SIG-M5 (cell line): ENCODE results near the gene STK31.
"Not testable (repeated sequence)": the region's sequence is repeated elsewhere in the genome, so short reads cannot be mapped to it uniquely, and the experiment has no call there.

ENCODE experiments used
- DNase-seq: peaks from one replicate; lab custom pipeline; 2025; lab: John Stamatoyannopoulos, UW

The STK31 gene

GRCh38 chr7:23714150-23714464, 4.1 kb downstream of the STK31 start:
- DNase-seq: no peak

GRCh38 chr7:23714579-23714978, 4.6 kb downstream of the STK31 start:
- no peak for DNase-seq

GRCh38 chr7:23715099-23715498, 5.1 kb downstream of the STK31 start:
- DNase-seq: no peak

- DNase-seq: no peak
These were observed 7.8 kb downstream of the STK31 start for GRCh38 chr7:23717788-23718187.

GRCh38 chr7:23721456-23721855, 11.4 kb downstream of the STK31 start:
- no peak for DNase-seq

- not testable (repeated sequence) for DNase-seq
These were observed 12.7 kb downstream of the STK31 start for GRCh38 chr7:23722587-23723216.

GRCh38 chr7:23724113-23724512, 14.1 kb downstream of the STK31 start:
- DNase-seq: not testable (repeated sequence)

GRCh38 chr7:23742051-23742450, 32.0 kb downstream of the STK31 start:
- no peak for DNase-seq

- no peak for DNase-seq
These were observed 33.2 kb downstream of the STK31 start for GRCh38 chr7:23743226-23743625.

- no peak for DNase-seq
These were observed 36.6 kb downstream of the STK31 start for GRCh38 chr7:23746629-23747028.

GRCh38 chr7:23751852-23752251, 41.8 kb downstream of the STK31 start:
- no peak for DNase-seq

GRCh38 chr7:23758839-23759238, 48.8 kb downstream of the STK31 start:
- DNase-seq: not testable (repeated sequence)

- DNase-seq: no peak
These were observed 49.8 kb downstream of the STK31 start for GRCh38 chr7:23759671-23760391.

- no peak for DNase-seq
These were observed 55.9 kb downstream of the STK31 start for GRCh38 chr7:23765943-23766342.

- DNase-seq: no peak
These were observed 57.5 kb downstream of the STK31 start for GRCh38 chr7:23767514-23767913.

- DNase-seq: no peak
These were observed 58.0 kb downstream of the STK31 start for GRCh38 chr7:23768022-23768421.

- not testable (repeated sequence) for DNase-seq
These were observed 69.3 kb downstream of the STK31 start for GRCh38 chr7:23779185-23779800.

GRCh38 chr7:23783115-23783514, 73.1 kb downstream of the STK31 start:
- no peak for DNase-seq

- DNase-seq: no peak
These were observed 77.3 kb downstream of the STK31 start for GRCh38 chr7:23787272-23787671.

- DNase-seq: no peak
These were observed 78.8 kb downstream of the STK31 start for GRCh38 chr7:23788843-23789242.

- no peak for DNase-seq
These were observed 81.7 kb downstream of the STK31 start for GRCh38 chr7:23791721-23792120.

- no peak for DNase-seq
These were observed 92.8 kb downstream of the STK31 start for GRCh38 chr7:23802720-23803397.

GRCh38 chr7:23804707-23805106, 94.7 kb downstream of the STK31 start:
- no peak for DNase-seq
